ENCODE data around the gene MYBPC3.

MYBPC3 gene

DNA sequence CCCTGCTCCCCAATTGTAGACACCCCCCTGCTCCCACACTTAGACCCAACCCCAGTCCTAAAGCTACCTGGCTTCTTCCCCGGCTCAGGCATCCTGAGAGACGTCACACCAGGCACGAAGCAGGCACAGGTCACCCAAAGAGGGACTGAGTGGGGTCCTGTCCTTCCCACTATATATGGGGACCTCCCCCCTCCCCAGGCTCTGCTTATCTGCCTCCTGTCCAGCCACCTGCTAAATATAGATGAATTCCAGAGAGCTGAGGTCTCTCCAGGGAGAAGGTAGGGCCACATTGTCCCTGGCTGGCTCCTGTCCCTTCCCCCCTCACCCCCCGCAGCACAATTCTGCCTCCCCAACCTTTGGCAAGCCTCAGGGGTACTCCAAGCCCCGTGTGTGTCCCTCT lies at the start of gene MYBPC3:
MYBPC3 (minus strand) TSS at position 147 of the 400 bp plus-strand sequence; CDS start at position 92, 55 bp downstream.
- DNase-seq, result no peak

DNA sequence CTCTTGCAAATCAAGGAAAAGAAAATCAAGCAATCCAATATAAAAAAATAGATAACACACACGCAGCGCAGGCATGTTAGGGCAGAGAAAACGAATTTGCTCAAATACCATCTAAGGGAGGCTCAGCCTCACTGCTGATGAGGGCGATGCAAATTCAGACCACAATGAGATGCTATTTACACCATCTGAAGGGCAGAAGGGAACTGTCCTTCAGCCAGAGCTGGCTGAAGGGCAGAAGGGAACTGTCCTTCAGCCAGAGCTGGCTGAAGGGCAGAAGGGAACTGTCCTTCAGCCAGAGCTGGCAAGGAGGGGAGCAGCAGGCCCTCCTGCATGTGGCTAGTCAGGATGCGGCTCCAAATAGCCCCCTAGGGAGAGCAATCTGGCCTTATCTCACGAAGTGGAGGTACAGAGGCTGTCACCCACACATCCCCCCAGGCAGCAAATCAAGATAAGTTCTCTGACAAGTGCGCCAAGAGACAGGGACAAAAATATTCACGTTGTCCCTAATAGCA lies 48.3 kb upstream of the MYBPC3 start:
- no peak for DNase-seq

DNA sequence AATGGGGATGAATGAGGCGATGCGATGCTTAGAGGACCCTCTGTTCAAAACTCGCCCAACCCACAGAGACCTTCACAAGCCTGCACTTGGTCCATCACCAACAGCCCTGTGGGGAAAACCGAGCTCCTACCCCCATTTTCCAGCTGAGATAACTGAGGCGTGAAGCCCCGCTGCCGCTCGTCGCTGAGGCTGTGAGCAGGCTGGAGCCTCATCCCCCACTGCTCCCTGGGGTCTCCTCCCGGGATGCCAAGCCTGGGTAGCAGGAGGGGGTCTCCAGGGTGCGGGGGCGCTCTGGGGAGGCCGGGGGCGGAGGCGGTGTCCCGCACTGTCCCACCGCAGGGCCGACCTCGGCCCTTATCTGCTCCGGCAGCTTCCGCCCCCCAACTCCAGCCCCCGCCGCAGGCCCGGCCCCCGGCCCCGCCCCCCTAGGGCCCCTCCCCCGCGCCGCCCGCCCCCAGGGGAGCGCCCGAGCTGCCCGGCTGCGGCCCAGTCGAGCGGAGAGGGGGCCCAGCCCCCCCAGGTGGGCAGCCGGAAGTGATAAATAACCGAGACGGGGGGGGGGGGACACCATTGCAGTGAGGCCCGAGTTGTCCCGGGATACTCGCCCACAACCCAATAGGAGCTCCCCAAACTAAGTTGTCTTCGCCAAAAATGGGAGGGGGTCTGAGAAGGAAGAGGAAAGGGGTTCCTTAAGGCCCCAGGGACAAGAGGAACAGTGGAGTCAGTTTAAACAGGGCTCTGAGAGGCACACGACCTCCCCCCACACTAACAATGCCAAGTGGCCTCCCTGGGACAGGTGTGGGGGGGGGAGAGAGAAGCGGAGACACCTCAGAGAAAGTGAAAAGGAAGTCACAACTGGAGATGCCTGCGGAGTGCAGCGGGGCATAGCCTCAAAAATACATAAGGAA lies 47.6 kb upstream of the MYBPC3 start:
- DNase-seq, result peak; percentile 50

- DNase-seq, result no peak
Observed at GRCh38 chr11:47398551-47398950, 46.0 kb upstream of the MYBPC3 start.

GRCh38 chr11:47398011-47398410 lies 45.5 kb upstream of the MYBPC3 start:
- no peak for DNase-seq

DNA sequence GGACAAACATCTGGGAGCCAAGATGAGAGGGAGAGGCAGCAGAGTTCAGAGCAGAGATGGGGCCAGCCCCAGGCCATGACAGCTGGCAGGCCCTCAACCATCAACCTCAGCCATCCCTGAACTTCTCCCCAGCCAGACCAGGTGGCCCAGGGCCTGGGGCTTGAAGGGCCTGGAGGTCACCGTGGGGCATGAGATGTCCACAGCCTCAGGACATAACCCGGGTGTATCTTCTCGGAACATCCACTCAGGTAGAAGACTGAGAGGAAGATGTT lies 43.5 kb upstream of the MYBPC3 start:
- DNase-seq, result no peak

DNA sequence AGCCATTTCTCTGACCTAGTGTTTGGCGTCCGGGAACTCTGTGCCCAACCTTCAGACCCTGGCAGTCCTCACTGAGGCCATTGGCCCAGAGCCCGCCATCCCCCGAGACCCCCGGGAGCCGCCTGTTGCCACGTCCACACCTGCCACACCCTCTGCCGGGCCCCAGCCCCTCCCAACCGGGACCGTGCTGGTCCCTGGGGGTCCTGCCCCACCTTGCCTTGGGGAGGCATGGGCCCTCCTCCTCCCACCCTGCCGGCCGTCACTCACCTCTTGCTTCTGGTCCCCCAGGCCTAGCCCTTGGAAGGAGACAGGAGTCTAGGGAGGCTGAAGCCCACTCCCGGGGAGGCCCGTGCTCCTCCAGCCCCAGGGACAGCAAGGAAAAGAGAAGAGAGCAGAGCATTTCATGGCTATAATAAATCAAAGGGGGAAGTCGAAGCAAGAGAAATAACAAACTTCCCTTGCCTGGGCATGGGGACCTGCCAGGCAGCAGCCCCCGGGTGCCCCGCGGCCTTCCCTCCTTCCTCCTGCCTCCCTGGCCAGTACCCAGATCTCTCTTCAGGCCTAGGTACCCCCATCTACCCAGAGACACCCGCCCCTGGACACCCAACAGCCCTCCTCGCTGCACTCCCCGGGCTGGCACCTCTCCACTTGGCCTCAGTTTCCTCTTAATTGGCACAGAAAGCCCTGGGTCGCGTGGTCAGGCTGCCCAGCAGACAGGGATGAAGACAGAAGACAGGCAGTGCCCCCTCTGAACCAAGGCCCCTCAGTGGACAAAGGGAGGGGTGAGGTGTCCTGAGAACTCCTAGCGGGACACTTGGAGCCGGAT lies 42.9 kb upstream of the MYBPC3 start:
- DNase-seq, result no peak

DNA sequence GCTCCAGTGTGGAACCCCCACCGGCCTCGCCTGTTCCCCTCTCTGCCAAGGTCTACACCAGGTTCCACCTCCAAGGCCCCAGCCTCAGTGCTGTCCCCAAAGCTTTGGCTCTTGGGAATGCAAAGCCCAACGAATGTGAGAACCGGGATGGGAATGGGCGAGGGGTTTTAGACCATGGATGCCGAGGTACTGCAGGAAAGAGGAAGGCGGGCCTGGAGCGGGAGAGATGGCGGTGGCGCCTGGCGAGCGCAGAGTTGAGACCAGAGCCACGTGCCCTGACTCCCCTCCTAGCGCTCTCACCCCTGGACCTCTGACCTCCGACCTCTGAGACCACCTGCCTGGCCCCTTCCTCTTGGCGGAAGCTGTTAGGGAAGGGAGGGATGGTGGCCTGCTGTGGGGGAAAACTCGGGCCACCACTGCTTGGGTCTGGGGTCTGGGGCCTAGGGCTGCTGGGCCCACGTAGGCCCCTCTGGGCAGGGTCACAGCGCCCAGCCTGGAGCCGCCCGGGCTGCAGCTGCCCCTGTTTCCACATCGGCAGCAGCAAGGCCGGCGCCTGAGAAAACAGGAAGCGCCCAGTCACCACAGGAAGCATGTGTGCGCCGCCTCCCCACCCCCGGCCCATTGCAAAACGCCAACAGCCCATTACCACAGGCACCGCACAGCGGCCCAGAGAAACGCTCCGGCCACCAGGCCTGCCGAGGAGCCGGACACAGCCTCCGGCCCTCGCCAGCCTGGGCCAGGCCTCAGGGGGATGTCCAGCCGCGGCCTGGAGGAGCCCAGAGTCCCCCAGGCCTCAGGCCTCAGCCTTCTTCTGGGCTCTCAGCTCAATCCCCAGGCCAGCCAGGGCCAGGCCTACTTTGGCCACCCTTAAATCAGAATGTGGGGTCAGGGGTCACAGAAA lies 42.1 kb upstream of the MYBPC3 start:
- DNase-seq, result peak; percentile 64

- no peak for DNase-seq
Observed at GRCh38 chr11:47394050-47394321, 41.5 kb upstream of the MYBPC3 start.

GRCh38 chr11:47393163-47394049 lies 40.9 kb upstream of the MYBPC3 start:
- no peak for DNase-seq

DNA sequence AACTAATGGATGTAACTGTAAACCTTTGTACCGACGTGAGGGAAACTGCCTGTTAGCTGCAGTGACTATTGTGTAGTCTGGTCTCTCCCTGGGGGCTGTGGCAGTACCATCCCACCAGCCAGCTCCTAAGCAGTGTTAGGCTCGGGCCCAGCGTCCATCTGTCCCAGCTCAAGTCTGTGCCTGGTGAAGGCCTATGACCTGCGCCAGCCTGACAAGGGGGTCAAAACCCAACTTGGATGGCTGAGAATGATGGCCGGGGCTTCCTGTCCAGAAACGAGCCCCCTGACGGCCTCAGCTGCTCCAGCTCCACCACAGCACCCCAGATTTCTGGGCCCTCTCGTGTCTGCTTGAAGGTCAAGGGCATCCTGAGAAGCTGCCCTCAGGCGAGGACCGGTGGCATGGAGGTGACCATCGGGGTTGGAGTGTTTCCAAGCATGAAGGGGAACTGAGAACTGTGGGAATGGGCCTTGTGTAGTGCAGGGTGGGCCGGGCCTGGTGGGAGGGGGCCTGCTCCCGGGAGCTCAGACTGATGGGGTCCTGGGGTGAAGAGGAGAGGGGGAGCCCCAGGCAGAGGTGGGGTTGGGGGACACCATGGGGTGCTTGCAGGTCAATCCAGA lies 40.2 kb upstream of the MYBPC3 start:
- DNase-seq, result no peak

DNA sequence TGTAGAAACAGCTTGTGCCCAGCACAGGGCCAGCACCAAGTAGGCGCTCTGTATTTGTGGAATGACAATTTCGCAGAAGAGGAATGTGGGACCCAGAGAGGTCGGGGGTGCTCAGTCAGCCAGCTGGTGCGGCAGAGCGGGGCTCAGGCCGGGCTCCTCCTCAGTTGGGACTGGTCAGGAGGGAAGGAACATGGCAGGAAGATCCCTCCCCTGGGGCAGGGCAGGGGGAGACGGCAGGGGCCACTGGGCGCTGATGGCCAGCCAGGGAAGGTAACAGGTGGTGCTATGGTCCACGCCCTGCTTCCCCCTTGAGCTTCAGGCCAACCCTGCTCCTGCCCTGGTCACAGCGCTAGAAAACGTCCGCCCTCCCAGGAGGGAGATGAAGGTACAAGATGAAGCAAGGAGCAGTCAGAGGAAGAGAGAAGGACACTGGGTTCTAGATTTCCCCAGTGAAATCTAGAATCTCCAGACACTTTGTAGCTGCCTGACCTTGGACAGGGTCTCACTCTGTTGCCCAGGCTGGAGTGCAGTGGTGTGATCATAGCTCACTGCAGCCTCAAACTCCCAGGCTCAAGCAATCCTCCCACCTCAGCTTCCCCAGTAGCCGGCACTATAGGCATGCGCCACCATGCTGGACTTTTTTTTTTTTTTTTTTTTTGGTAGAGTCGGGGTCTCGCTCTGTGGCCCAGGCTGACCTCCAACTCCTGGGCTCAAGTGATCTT lies 39.4 kb upstream of the MYBPC3 start:
- no peak for DNase-seq

GRCh38 chr11:47391077-47391583 lies 38.6 kb upstream of the MYBPC3 start:
- DNase-seq, result peak; percentile 32

DNA sequence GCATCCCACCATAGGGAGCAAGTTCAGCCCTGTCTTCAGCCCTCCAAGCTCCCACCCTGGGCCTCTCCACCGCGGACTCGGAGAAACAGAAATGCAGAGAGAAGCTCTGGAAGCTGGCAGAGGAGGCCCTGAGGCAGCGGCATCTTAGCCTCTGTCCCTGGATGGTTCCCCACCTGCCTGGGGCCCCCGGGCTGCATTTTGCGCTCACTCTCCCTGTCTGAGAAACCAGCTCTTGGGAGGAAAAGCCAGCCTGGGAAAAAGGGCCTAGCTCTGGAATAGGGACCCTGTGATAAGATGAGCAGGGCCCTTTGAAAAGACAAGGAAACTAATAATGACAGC lies 37.9 kb upstream of the MYBPC3 start:
- no peak for DNase-seq

DNA sequence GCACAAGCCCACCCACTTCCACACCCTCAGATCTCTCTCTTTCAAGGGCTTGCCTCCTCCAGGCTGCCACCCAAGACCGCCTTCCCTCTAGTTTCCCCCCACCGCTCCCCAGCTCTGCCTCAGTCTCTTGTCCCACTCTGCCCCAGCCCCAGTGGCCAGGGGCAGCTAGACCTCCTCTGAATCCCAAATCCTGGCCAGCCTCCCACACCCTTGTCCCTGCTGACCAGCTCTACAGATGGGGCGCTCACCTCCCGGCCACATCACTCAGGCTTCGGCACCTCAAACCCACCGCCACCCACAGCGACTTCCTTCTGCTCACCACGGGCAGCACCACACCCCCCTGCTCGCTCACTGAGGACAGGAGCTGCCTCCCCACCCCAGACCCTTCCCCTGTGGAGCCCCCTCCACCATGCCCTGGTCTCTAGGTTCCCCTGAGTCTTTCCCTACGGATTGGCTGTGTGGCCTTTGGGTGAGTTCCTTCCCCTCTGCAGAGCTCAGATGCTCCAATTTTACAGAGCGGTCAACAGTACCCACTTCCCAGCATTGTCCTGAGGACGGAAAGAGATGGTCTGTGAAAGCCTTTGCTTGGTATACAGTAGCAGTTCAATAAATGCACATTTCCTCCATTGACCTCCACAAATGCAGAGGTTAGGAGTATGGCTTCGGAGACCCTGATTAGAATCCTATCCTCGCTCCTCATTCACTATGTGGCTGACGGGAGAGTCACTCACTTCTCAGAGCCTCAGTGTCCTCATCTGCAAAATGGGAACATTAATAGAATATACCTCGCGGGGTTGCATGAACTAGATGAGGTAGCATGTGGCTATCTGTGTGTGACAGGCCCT lies 37.3 kb upstream of the MYBPC3 start:
- no peak for DNase-seq

GRCh38 chr11:47388697-47389576 lies 36.4 kb upstream of the MYBPC3 start:
- no peak for DNase-seq

- no peak for DNase-seq
Observed at GRCh38 chr11:47387944-47388696, 35.6 kb upstream of the MYBPC3 start.

- DNase-seq, result no peak
Observed at GRCh38 chr11:47384498-47384897, 32.0 kb upstream of the MYBPC3 start.

Measured in CD4-positive, alpha-beta T cell treated with Interleukin-10 for 1 hour (primary cell).